Measurements from ENCODE around the gene BAIAP2. TPM values are rescaled to one million over a fixed set of nuclear protein-coding genes. Genes with fewer than 3 reads are reported as not detected.
A peak's percentile ranks its signal among the peaks of the same experiment; 100 is the strongest.

The BAIAP2 gene
- total and polyA plus RNA-seq, 12 donors, result 9.5 to 25.8 (median 15.6) TPM

GRCh38 chr17:81085420-81085911 lies 50.5 kb downstream of the BAIAP2 start:
- peaks cover 0 to 37% (median 0%) of the 10 kb centered on the region in 9 donors for H3K36me3 ChIP-seq
- H3K27me3 ChIP-seq, result no peaks in the 10 kb centered on the region
- no peak for ATAC-seq
- no peaks in the 10 kb centered on the region for H3K9me3 ChIP-seq
- no peak overlapping the region for H3K4me3 ChIP-seq
- no peak for DNase-seq
- no peak overlapping the region for H3K27ac ChIP-seq
- intact Hi-C loops (cut with DNase I), result no loop called here
- WGBS, 2 donors, result 87 to 88% methylated on average over 20 of the region's 20 CpGs
- no peak for TF ChIP-seq CTCF (IDR thresholded peaks at IDR 0.05)
- H3K4me1 ChIP-seq, result peaks cover 10 to 48% (median 33%) of the 10 kb centered on the region in 9 donors

GRCh38 chr17:81086789-81087551 lies 52.0 kb downstream of the BAIAP2 start:
- no peak for TF ChIP-seq CTCF (IDR thresholded peaks at IDR 0.05)
- DNase-seq (no peak), ATAC-seq (no peak)
- intact Hi-C loops (cut with DNase I), result no loop called here
- H3K36me3 ChIP-seq, result peaks cover 0 to 37% (median 0%) of the 10 kb centered on the region in 9 donors
- peaks cover 6 to 42% (median 26%) of the 10 kb centered on the region in 9 donors for H3K4me1 ChIP-seq
- WGBS, 2 donors, result 92 to 93% methylated on average over 32 of the region's 32 CpGs
- no peak overlapping the region for H3K4me3 ChIP-seq
- no peak overlapping the region for H3K27ac ChIP-seq
- H3K9me3 ChIP-seq, result no peaks in the 10 kb centered on the region
- no peaks in the 10 kb centered on the region for H3K27me3 ChIP-seq

- Histone ChIP-seq H3K27ac (peak overlapping the region in 1 of 10 donors; percentile 10), H3K4me3 (no peak overlapping the region), H3K9me3 (no peaks in the 10 kb centered on the region), H3K27me3 (no peaks in the 10 kb centered on the region), H3K36me3 (peaks cover 0 to 29% (median 0%) of the 10 kb centered on the region in 9 donors), H3K4me1 (peaks cover 0 to 24% (median 8%) of the 10 kb centered on the region in 9 donors)
- intact Hi-C loops (cut with DNase I), result no loop called here
- ATAC-seq (peak in 4 of 8 donors; percentile 31 to 61 (median 48)), DNase-seq (peak in 1 of 2 donors; percentile 71)
- TF ChIP-seq CTCF (IDR thresholded peaks at IDR 0.05), result no peak
- 78 to 79% methylated on average over 26 of the region's 26 CpGs for WGBS, 2 donors
Observed at GRCh38 chr17:81090361-81091136, 55.6 kb downstream of the BAIAP2 start.

- WGBS, 2 donors, result 91 to 94% methylated on average over 9 of the region's 9 CpGs
- Histone ChIP-seq H3K4me1 (peaks cover 0 to 30% (median 9%) of the 10 kb centered on the region in 9 donors), H3K27me3 (no peaks in the 10 kb centered on the region), H3K27ac (no peak overlapping the region), H3K9me3 (no peaks in the 10 kb centered on the region), H3K4me3 (no peak overlapping the region), H3K36me3 (peaks cover 0 to 27% (median 0%) of the 10 kb centered on the region in 9 donors)
- no peak for TF ChIP-seq CTCF (IDR thresholded peaks at IDR 0.05)
- DNase-seq (no peak), ATAC-seq (no peak)
- intact Hi-C loops (cut with DNase I), result no loop called here
Observed at GRCh38 chr17:81091154-81091553, 56.2 kb downstream of the BAIAP2 start.

Measured in heart right ventricle (tissue), 16 donors.